ENCODE results near the gene ZRANB1. TPM values are rescaled to one million over a fixed set of nuclear protein-coding genes. Genes with fewer than 3 reads are reported as not detected.

Gene ZRANB1
- total RNA-seq, 2 donors from 2014 or later = 8.4 to 13.1 TPM

DNA sequence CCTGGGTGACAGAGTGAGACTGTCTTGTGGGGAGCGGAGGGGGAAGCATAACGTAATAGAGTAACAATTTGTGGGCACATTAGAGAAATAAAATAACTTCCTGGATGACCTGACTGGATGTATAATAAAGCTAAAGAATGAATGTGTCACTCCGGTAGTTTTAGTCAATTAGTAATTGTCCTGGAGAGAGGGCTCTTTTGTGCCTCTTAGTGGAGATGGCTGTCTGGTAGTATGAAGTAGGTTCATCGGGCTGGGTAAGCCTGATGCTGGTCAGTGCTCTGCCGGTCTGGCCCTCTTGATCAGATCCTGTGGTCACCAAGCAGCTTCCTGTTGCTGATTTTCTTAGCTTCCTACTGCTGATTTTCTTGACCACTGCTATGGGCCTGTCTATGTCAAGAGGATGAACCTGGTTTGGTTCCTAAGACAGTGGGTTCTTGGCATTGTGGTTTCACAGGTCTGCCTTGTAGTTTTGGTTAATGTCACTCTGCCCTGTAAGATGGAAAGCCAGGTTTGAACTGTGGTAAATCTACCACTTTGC is 34.1 kb downstream of the ZRANB1 start:
- Histone ChIP-seq H3K27me3 (no peaks in the 10 kb centered on the region), H3K4me3 (no peak overlapping the region), H3K4me1 (no peaks in the 10 kb centered on the region), H3K36me3 (no peaks in the 10 kb centered on the region), H3K9ac (ENCODE audit: low read depth in 2 of 2, low read length in 2 of 2) (no peak overlapping the region), H3K9me3 (no peaks in the 10 kb centered on the region), H3K27ac (no peak overlapping the region)
- intact Hi-C loops (cut with DNase I) = no loop called here
- DNase-seq = no peak
- TF ChIP-seq, protein P1, sequence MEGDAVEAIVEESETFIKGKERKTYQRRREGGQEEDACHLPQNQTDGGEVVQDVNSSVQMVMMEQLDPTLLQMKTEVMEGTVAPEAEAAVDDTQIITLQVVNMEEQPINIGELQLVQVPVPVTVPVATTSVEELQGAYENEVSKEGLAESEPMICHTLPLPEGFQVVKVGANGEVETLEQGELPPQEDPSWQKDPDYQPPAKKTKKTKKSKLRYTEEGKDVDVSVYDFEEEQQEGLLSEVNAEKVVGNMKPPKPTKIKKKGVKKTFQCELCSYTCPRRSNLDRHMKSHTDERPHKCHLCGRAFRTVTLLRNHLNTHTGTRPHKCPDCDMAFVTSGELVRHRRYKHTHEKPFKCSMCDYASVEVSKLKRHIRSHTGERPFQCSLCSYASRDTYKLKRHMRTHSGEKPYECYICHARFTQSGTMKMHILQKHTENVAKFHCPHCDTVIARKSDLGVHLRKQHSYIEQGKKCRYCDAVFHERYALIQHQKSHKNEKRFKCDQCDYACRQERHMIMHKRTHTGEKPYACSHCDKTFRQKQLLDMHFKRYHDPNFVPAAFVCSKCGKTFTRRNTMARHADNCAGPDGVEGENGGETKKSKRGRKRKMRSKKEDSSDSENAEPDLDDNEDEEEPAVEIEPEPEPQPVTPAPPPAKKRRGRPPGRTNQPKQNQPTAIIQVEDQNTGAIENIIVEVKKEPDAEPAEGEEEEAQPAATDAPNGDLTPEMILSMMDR (IDR thresholded peaks at IDR 0.05) = no peak

DNA sequence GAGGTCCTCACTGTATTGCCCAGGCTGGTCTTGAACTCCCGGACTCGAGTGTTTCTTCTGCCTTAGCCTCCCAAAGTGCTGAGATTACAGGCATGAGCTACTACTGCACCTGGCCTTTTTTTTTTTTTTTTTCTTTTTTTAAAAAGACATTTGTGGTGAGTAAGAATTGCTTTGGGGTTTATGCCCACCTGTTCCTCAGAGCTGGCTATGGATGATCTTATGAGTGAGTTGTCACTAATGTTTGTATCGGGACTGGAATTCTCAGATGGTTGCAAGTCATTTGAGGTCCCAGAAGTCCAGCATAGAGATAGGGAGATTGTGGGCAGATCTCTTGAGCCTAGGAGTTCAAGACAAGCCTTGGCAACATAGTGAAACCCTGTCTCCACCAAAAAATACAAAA is 35.2 kb downstream of the ZRANB1 start:
- Histone ChIP-seq H3K9ac (ENCODE audit: low read depth in 2 of 2, low read length in 2 of 2) (no peak overlapping the region), H3K9me3 (no peaks in the 10 kb centered on the region), H3K36me3 (no peaks in the 10 kb centered on the region), H3K27me3 (no peaks in the 10 kb centered on the region), H3K4me3 (no peak overlapping the region), H3K4me1 (no peaks in the 10 kb centered on the region), H3K27ac (no peak overlapping the region)
- intact Hi-C loops (cut with DNase I) = no loop called here
- DNase-seq = no peak
- TF ChIP-seq, protein P1 (IDR thresholded peaks at IDR 0.05) = no peak

DNA sequence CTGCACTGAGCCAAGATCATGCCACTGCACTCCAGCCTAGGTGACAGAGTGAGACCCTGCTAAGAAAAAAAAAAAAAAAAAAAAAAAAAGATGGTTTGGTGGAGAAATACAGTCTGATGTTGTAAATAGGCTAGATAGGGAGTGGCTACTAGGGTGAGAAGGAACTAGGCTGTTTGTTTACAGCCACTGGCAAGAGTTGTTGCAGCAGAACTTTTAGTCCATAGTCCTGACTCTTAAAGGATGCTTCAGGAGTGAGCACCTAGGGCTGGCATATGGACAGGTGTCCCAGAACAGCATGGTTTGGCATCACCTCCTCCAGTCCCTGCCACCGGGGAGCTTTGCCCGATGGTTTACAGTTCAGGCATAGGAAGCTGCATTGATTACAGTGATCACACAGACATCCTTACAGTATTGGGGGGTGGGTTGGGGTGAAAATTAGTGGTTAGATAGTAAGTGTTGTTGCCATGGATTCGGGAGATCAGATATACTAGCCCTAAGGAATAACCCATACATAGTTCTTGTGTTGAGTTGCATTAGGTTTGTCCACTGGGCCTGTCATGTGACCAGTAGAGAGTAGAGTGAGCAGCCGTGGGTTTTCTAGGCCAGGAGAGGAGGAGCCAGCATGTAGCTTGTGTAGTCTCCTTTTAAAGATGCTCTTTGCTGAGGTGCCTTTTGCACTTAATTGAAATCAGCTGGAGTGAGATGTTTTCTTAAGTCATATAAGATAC is 35.9 kb downstream of the ZRANB1 start:
- no peaks in the 10 kb centered on the region for H3K27me3 ChIP-seq
- no peak overlapping the region for H3K27ac ChIP-seq
- TF ChIP-seq, protein P1 (IDR thresholded peaks at IDR 0.05) = no peak
- H3K9ac ChIP-seq (ENCODE audit: low read depth in 2 of 2, low read length in 2 of 2) = no peak overlapping the region
- DNase-seq = no peak
- no peaks in the 10 kb centered on the region for H3K4me1 ChIP-seq
- no peaks in the 10 kb centered on the region for H3K9me3 ChIP-seq
- no peak overlapping the region for H3K4me3 ChIP-seq
- intact Hi-C loops (cut with DNase I) = no loop called here
- no peaks in the 10 kb centered on the region for H3K36me3 ChIP-seq

DNA sequence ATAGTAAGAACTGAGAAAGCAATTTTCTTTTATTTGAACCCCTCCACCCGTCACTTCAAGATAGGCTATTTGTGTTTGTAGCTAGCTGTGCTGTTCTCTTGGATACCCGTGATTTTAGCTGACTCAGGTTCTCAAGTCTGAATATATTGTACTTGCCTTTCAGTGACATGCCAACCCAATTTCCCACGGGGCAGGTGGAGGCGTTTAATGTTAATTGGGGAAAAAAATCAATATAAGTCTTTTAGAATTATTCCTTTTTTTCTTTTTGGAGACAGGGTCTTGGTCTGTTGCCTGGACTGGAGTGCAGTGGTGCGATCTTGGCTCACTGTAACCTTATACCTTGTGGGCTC is 36.4 kb downstream of the ZRANB1 start:
- no peaks in the 10 kb centered on the region for H3K27me3 ChIP-seq
- no peak overlapping the region for H3K27ac ChIP-seq
- H3K4me3 ChIP-seq = no peak overlapping the region
- no peaks in the 10 kb centered on the region for H3K4me1 ChIP-seq
- intact Hi-C loops (cut with DNase I) = no loop called here
- TF ChIP-seq, protein P1 (IDR thresholded peaks at IDR 0.05) = no peak
- no peak for DNase-seq
- H3K36me3 ChIP-seq = no peaks in the 10 kb centered on the region
- H3K9me3 ChIP-seq = no peaks in the 10 kb centered on the region
- no peak overlapping the region for H3K9ac ChIP-seq (ENCODE audit: low read depth in 2 of 2, low read length in 2 of 2)

DNA sequence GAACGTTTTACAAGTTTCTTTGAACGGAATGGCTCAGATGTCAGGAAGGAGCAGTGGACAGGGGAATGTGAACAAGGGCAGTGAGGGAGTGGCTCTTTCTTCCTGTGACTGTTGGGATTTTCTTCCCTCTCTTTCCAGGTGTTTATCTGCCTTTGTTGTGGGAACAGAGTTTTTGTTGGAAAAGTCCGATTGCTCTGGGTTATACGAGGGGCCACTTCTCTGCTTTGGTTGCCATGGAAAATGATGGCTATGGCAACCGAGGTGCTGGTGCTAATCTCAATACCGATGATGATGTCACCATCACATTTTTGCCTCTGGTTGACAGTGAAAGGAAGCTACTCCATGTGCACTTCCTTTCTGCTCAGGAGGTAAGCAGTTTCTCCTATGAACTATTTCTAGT is 41.4 kb downstream of the ZRANB1 start:
- H3K27ac ChIP-seq = no peak overlapping the region
- no peaks in the 10 kb centered on the region for H3K36me3 ChIP-seq
- no peaks in the 10 kb centered on the region for H3K4me1 ChIP-seq
- TF ChIP-seq, protein P1 (IDR thresholded peaks at IDR 0.05) = no peak
- intact Hi-C loops (cut with DNase I) = no loop called here
- H3K9ac ChIP-seq (ENCODE audit: low read depth in 2 of 2, low read length in 2 of 2) = no peak overlapping the region
- no peak for DNase-seq
- H3K4me3 ChIP-seq = no peak overlapping the region
- no peaks in the 10 kb centered on the region for H3K27me3 ChIP-seq
- no peaks in the 10 kb centered on the region for H3K9me3 ChIP-seq
